ENCODE results near the gene NTSR1. TPM values are rescaled to one million over a fixed set of nuclear protein-coding genes. Genes with fewer than 3 reads are reported as not detected.
A peak's percentile ranks its signal among the peaks of the same experiment; 100 is the strongest.
"Not testable (repeated sequence)": the region's sequence is repeated elsewhere in the genome, so short reads cannot be mapped to it uniquely, and the experiment has no call there.

NTSR1 gene
- total RNA-seq, 1 donor from 2014 or later = not detected

GRCh38 chr20:62670156-62670555 is 38.5 kb upstream of the NTSR1 start:
- no peak for DNase-seq
- intact Hi-C loops (cut with DNase I) = loop anchor here (5.0 kb wide), 1 partner anchor 137 kb away; no protein-coding TSS in a partner anchor
- ATAC-seq (ENCODE audit: poor library complexity) = no peak

GRCh38 chr20:62670998-62671397 is 37.6 kb upstream of the NTSR1 start:
- intact Hi-C loops (cut with DNase I) = loop anchor here (5.0 kb wide), 1 partner anchor 136 kb away; no protein-coding TSS in a partner anchor
- ATAC-seq (ENCODE audit: poor library complexity) = no peak
- no peak for DNase-seq

- no peak for ATAC-seq (ENCODE audit: poor library complexity)
- intact Hi-C loops (cut with DNase I) = loop anchor here (5.0 kb wide), 1 partner anchor 136 kb away; no protein-coding TSS in a partner anchor
- no peak for DNase-seq
Measured at GRCh38 chr20:62671765-62672164, 36.9 kb upstream of the NTSR1 start.

- ATAC-seq (ENCODE audit: poor library complexity) (no peak), DNase-seq (no peak)
- intact Hi-C loops (cut with DNase I) = loop anchor here (5.0 kb wide), 1 partner anchor 133 kb away; no protein-coding TSS in a partner anchor
Measured at GRCh38 chr20:62674370-62674769, 34.3 kb upstream of the NTSR1 start.

- intact Hi-C loops (cut with DNase I) = no loop called here
- peak; percentile 11 for ATAC-seq (ENCODE audit: poor library complexity)
- DNase-seq = no peak
Measured at GRCh38 chr20:62675156-62675876, 33.3 kb upstream of the NTSR1 start.

- no peak for ATAC-seq (ENCODE audit: poor library complexity)
- intact Hi-C loops (cut with DNase I) = no loop called here
- DNase-seq = no peak
Measured at GRCh38 chr20:62675877-62676260, 32.8 kb upstream of the NTSR1 start.

- intact Hi-C loops (cut with DNase I) = no loop called here
- ATAC-seq (ENCODE audit: poor library complexity) = no peak
- DNase-seq = no peak
Measured at GRCh38 chr20:62676976-62677375, 31.7 kb upstream of the NTSR1 start.

- intact Hi-C loops (cut with DNase I) = no loop called here
Measured at GRCh38 chr20:62677678-62678077, 31.0 kb upstream of the NTSR1 start.

GRCh38 chr20:62678553-62678952 is 30.1 kb upstream of the NTSR1 start:
- intact Hi-C loops (cut with DNase I) = no loop called here
- DNase-seq (no peak), ATAC-seq (ENCODE audit: poor library complexity) (no peak)

More at GRCh38 chr20:62677678-62678077, 31.0 kb upstream of the NTSR1 start:
- ATAC-seq (ENCODE audit: poor library complexity) (no peak), DNase-seq (no peak)

- intact Hi-C loops (cut with DNase I) = no loop called here
- DNase-seq (no peak), ATAC-seq (ENCODE audit: poor library complexity) (no peak)
Measured at GRCh38 chr20:62679978-62680589, 28.6 kb upstream of the NTSR1 start.

GRCh38 chr20:62682912-62683517 is 25.6 kb upstream of the NTSR1 start:
- ATAC-seq (ENCODE audit: poor library complexity) (no peak), DNase-seq (no peak)
- intact Hi-C loops (cut with DNase I) = no loop called here

GRCh38 chr20:62683660-62684322 is 24.8 kb upstream of the NTSR1 start:
- intact Hi-C loops (cut with DNase I); ATAC-seq (ENCODE audit: poor library complexity); DNase-seq: not testable (repeated sequence)

GRCh38 chr20:62684981-62685380 is 23.7 kb upstream of the NTSR1 start:
- no peak for DNase-seq
- ATAC-seq (ENCODE audit: poor library complexity) = no peak
- intact Hi-C loops (cut with DNase I) = no loop called here

- intact Hi-C loops (cut with DNase I) = no loop called here
- ATAC-seq (ENCODE audit: poor library complexity) = peak; percentile 45
Measured at GRCh38 chr20:62685781-62686555, 22.7 kb upstream of the NTSR1 start.

GRCh38 chr20:62686869-62687830 is 21.5 kb upstream of the NTSR1 start:
- no peak for DNase-seq
- intact Hi-C loops (cut with DNase I) = no loop called here
- ATAC-seq (ENCODE audit: poor library complexity) = no peak

More at GRCh38 chr20:62685781-62686555, 22.7 kb upstream of the NTSR1 start:
- DNase-seq = peak; percentile 80

- no peak for ATAC-seq (ENCODE audit: poor library complexity)
- DNase-seq = no peak
- intact Hi-C loops (cut with DNase I) = no loop called here
Measured at GRCh38 chr20:62688083-62688482, 20.6 kb upstream of the NTSR1 start.

GRCh38 chr20:62688855-62689460 is 19.7 kb upstream of the NTSR1 start:
- intact Hi-C loops (cut with DNase I) = no loop called here
- DNase-seq = no peak
- ATAC-seq (ENCODE audit: poor library complexity) = no peak

Measured in Right ventricle myocardium superior (tissue), 1 donor.